Left lobe of liver (tissue), 2 donors: Measurements from ENCODE around the gene EFCAB6. TPM values are rescaled to one million over a fixed set of nuclear protein-coding genes. Genes with fewer than 3 reads are reported as not detected.

Experiments used
- ATAC-seq: fragments of 200-7000 bp; cut with Tn5 transposase; one replicate; pipeline ENCODE4 v1.9.1; 2020; ENCODE audit warnings: mild to moderate bottlenecking, moderate library complexity
- DNase-seq: peaks from one replicate; pipeline ENCODE4 v3.0.0-alpha.2; 2020; ENCODE audit warnings: low spot score
- total RNA-seq: library from RNA; stranded (reverse); gene quantifications from one replicate; pipeline ENCODE4 v1.2.1, GENCODE V29; 2021
- donor health status: DM: no; HTN: no; CAD: no; lungs with moderate emphysema.
- donor health status: DM: no; HTN: yes; CAD: no.

The EFCAB6 gene
- total RNA-seq: 0.45 TPM

- peak; percentile 99 for ATAC-seq
Measured at GRCh38 chr22:43812149-43812842, at the start of gene EFCAB6. Gene EFCAB6 (minus strand): TSS chr22:43812305. CDS start chr22:43782318, 29,987 bp downstream.

GRCh38 chr22:43861529-43861928, 49.4 kb upstream of the EFCAB6 start:
- no peak for DNase-seq

More at GRCh38 chr22:43812149-43812842, at the start of gene EFCAB6:
- peak; percentile 93 for DNase-seq

GRCh38 chr22:43860831-43861230, 48.7 kb upstream of the EFCAB6 start:
- ATAC-seq (no peak), DNase-seq (no peak)

More at GRCh38 chr22:43861529-43861928, 49.4 kb upstream of the EFCAB6 start:
- no peak for ATAC-seq

GRCh38 chr22:43860126-43860525, 48.0 kb upstream of the EFCAB6 start:
- DNase-seq (no peak), ATAC-seq (no peak)

GRCh38 chr22:43859621-43860020, 47.5 kb upstream of the EFCAB6 start:
- ATAC-seq: no peak
- DNase-seq: no peak

GRCh38 chr22:43859176-43859575, 47.1 kb upstream of the EFCAB6 start:
- DNase-seq (no peak), ATAC-seq (no peak)

- ATAC-seq: no peak
- DNase-seq: no peak
Measured at GRCh38 chr22:43858156-43858895, 46.2 kb upstream of the EFCAB6 start.

GRCh38 chr22:43857367-43857766, 45.3 kb upstream of the EFCAB6 start:
- ATAC-seq (no peak), DNase-seq (no peak)

- no peak for ATAC-seq
- DNase-seq: no peak
Measured at GRCh38 chr22:43855431-43855830, 43.3 kb upstream of the EFCAB6 start.

- ATAC-seq: no peak
- DNase-seq: no peak
Measured at GRCh38 chr22:43854786-43855271, 42.7 kb upstream of the EFCAB6 start.

GRCh38 chr22:43854121-43854785, 42.1 kb upstream of the EFCAB6 start:
- no peak for ATAC-seq
- no peak for DNase-seq

- ATAC-seq: no peak
Measured at GRCh38 chr22:43853328-43853931, 41.3 kb upstream of the EFCAB6 start.

GRCh38 chr22:43852573-43853327, 40.6 kb upstream of the EFCAB6 start:
- no peak for ATAC-seq
- no peak for DNase-seq

More at GRCh38 chr22:43853328-43853931, 41.3 kb upstream of the EFCAB6 start:
- DNase-seq: no peak

GRCh38 chr22:43851979-43852307, 39.8 kb upstream of the EFCAB6 start:
- no peak for ATAC-seq
- no peak for DNase-seq

GRCh38 chr22:43851058-43851978, 39.2 kb upstream of the EFCAB6 start:
- DNase-seq (no peak), ATAC-seq (no peak)

- no peak for ATAC-seq
- no peak for DNase-seq
Measured at GRCh38 chr22:43850529-43850928, 38.4 kb upstream of the EFCAB6 start.

GRCh38 chr22:43849731-43850130, 37.6 kb upstream of the EFCAB6 start:
- DNase-seq: no peak
- ATAC-seq: no peak

- DNase-seq: peak; percentile 58
- peak; percentile 88 for ATAC-seq
Measured at GRCh38 chr22:43848366-43849171, 36.5 kb upstream of the EFCAB6 start.
